Fibroblast of mammary gland (primary cell): ENCODE results near the gene ABHD11.

Experiments used
- DNase-seq: peaks from one replicate; pipeline ENCODE4 v3.0.0-alpha.2; 2010; ENCODE audit warnings: low read depth
- H3K4me3 ChIP-seq: 2 replicates; pipeline ENCODE4 v1.5.1; 2011; ENCODE audit warnings: low read depth, mild to moderate bottlenecking, low read length, moderate library complexity; ENCODE audit not compliant: control insufficient read depth
- TF ChIP-seq, protein P1 (sequence below): conservative IDR thresholded peaks from 2 replicates; pipeline ENCODE4 v1.5.1; 2011; ENCODE audit warnings: low read depth, low read length, inconsistent platforms; ENCODE audit not compliant: control insufficient read depth, insufficient read depth

Gene ABHD11

GRCh38 chr7:73735528-73735905, 3.1 kb downstream of the ABHD11 start:
- H3K4me3 ChIP-seq = no peak overlapping the region
- TF ChIP-seq, protein P1, sequence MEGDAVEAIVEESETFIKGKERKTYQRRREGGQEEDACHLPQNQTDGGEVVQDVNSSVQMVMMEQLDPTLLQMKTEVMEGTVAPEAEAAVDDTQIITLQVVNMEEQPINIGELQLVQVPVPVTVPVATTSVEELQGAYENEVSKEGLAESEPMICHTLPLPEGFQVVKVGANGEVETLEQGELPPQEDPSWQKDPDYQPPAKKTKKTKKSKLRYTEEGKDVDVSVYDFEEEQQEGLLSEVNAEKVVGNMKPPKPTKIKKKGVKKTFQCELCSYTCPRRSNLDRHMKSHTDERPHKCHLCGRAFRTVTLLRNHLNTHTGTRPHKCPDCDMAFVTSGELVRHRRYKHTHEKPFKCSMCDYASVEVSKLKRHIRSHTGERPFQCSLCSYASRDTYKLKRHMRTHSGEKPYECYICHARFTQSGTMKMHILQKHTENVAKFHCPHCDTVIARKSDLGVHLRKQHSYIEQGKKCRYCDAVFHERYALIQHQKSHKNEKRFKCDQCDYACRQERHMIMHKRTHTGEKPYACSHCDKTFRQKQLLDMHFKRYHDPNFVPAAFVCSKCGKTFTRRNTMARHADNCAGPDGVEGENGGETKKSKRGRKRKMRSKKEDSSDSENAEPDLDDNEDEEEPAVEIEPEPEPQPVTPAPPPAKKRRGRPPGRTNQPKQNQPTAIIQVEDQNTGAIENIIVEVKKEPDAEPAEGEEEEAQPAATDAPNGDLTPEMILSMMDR = no peak
- no peak for DNase-seq

DNA sequence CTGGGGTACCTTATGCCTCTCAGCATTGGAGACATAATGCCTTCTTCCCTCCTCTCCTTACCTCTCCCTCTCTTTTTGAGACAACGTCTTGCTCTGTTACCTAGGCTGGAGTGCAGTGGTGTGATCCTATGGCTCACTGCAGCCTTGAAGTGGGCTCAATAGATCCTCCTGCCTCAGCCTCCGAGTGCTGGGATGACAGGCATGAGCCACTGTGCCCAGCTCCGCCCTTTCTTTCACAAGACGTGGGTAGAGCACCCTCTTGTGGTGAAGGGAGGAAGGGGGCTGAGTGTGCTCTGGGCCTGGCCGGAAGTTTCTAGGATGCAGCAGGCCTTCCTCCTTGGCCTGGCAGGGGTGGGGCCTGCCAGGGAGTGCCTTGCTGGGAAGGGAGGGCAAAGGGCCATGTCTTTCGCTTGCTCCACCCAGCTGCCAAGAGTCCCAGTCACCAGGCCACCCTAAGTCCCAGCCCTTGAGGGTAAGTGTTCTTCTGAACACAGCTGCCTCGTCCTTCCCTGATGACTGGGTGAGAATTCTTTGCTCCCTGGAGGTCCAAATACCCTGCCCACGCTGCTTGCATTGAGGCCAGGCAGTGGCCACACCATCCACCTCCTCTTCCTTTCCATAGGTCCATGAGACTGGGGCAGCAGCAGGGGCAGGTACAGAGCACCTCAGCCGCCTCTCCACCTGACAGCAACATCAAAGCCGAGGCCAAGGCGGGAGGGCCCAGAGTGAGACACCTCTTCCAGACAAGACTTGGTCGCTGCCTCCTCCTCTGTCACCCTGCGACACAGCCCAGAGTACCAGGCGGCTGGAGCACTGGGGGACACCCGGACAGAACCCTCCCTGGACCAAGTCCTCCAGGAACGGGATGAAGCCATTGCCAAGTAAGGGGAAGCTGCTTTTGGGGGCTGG, 3.7 kb downstream of the ABHD11 start:
- TF ChIP-seq, protein P1 = peak; percentile 94
- H3K4me3 ChIP-seq = no peak overlapping the region
- DNase-seq = peak; percentile 84

GRCh38 chr7:73732397-73732796, 6.2 kb downstream of the ABHD11 start:
- no peak for DNase-seq
- H3K4me3 ChIP-seq = no peak overlapping the region
- TF ChIP-seq, protein P1 = no peak

GRCh38 chr7:73730485-73730884, 8.1 kb downstream of the ABHD11 start:
- no peak for DNase-seq
- H3K4me3 ChIP-seq = no peak overlapping the region
- TF ChIP-seq, protein P1 = no peak

DNA sequence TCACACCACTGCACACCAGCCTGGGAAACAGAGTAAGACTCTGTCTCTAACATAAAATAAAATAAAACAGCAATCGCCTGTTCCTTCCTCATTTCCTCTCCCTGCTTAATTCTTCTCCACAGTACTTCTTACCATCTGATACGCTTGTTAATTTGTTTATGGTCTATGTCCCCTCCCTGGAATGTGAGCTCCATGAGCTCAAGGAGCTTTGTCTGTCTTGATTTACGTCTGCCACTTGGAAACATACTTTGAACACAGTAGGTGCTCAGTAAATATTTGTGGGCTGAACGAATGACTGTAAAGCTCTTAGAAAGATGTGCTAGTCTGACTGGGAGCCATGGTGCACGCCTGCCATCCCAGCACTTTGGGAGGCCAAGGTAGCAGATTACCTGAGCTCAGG, 10.1 kb downstream of the ABHD11 start:
- DNase-seq = no peak
- no peak overlapping the region for H3K4me3 ChIP-seq
- TF ChIP-seq, protein P1 = no peak

- no peak overlapping the region for H3K4me3 ChIP-seq
- no peak for DNase-seq
- TF ChIP-seq, protein P1 = no peak
Measured at GRCh38 chr7:73727952-73728351, 10.7 kb downstream of the ABHD11 start.
